Astrocyte (in vitro differentiated cells and primary cell): Measurements from ENCODE around the gene RASGRP3. TPM values are rescaled to one million over a fixed set of nuclear protein-coding genes. Genes with fewer than 3 reads are reported as not detected.

Experiments
- DNase-seq: peaks from one replicate; pipeline ENCODE4 v3.0.0-alpha.2; 2010; ENCODE audit warnings: low read depth
- FAIRE-seq: peaks from 2 replicates; lab custom pipeline; 2011; peaks lifted over from hg19 to GRCh38; lab: Jason Lieb, UNC
- H2AFZ ChIP-seq: 2 replicates; pipeline ENCODE4 v1.6.0; 2012; ENCODE audit warnings: low read depth, low read length, inconsistent platforms
- H3K27ac ChIP-seq: 2 replicates; pipeline ENCODE4 v1.5.1; 2011; ENCODE audit warnings: low read depth, low read length, inconsistent platforms
- H3K27me3 ChIP-seq: 2 replicates; pipeline ENCODE4 v1.6.0; 2011; ENCODE audit warnings: low read length, inconsistent platforms; ENCODE audit not compliant: insufficient read depth
- H3K36me3 ChIP-seq: 2 replicates; pipeline ENCODE4 v1.5.1; 2011; ENCODE audit warnings: low read length, inconsistent platforms; ENCODE audit not compliant: insufficient read depth
- H3K4me1 ChIP-seq: 2 replicates; pipeline ENCODE4 v1.5.1; 2011; ENCODE audit warnings: low read length, inconsistent platforms; ENCODE audit not compliant: insufficient read depth
- H3K4me2 ChIP-seq: 2 replicates; pipeline ENCODE4 v1.6.0; 2012; ENCODE audit warnings: low read length, inconsistent platforms
- H3K4me3 ChIP-seq: 2 replicates; pipeline ENCODE4 v1.5.1; 2011; ENCODE audit warnings: low read depth, mild to moderate bottlenecking, low read length, inconsistent platforms; ENCODE audit not compliant: insufficient read depth
- H3K79me2 ChIP-seq: 2 replicates; pipeline ENCODE4 v1.6.0; 2012; ENCODE audit warnings: mild to moderate bottlenecking, low read length, inconsistent platforms; ENCODE audit not compliant: insufficient read depth
- H3K9ac ChIP-seq: 2 replicates; pipeline ENCODE4 v1.6.0; 2012; ENCODE audit warnings: mild to moderate bottlenecking, low read length, inconsistent platforms
- H3K9me3 ChIP-seq: 2 replicates; pipeline ENCODE4 v1.5.1; 2012; ENCODE audit warnings: low read depth, mild to moderate bottlenecking, low read length, inconsistent platforms; ENCODE audit not compliant: insufficient read depth
- H4K20me1 ChIP-seq: 2 replicates; pipeline ENCODE4 v1.6.0; 2012; ENCODE audit warnings: low read length, inconsistent platforms; ENCODE audit not compliant: insufficient read depth
- H3K27ac Mint-ChIP-seq: one replicate; pipeline ENCODE4 v1.8.0; 2021; ENCODE audit warnings: mild to moderate bottlenecking, mixed read lengths; ENCODE audit not compliant: unreplicated experiment
- H3K27me3 Mint-ChIP-seq: one replicate; pipeline ENCODE4 v1.8.0; 2021; ENCODE audit warnings: low read depth, mixed read lengths; ENCODE audit not compliant: unreplicated experiment
- H3K36me3 Mint-ChIP-seq: one replicate; pipeline ENCODE4 v1.8.0; 2021; ENCODE audit warnings: low read depth, mixed read lengths; ENCODE audit not compliant: unreplicated experiment
- H3K4me1 Mint-ChIP-seq: one replicate; pipeline ENCODE4 v1.8.0; 2021; ENCODE audit warnings: low read depth, mixed read lengths; ENCODE audit not compliant: unreplicated experiment
- H3K4me3 Mint-ChIP-seq: one replicate; pipeline ENCODE4 v1.8.0; 2021; ENCODE audit warnings: mild to moderate bottlenecking, moderate library complexity, mixed read lengths; ENCODE audit not compliant: unreplicated experiment
- H3K9me3 Mint-ChIP-seq: one replicate; pipeline ENCODE4 v1.8.0; 2021; ENCODE audit warnings: mild to moderate bottlenecking, mixed read lengths; ENCODE audit not compliant: unreplicated experiment
- CTCF ChIP-seq: IDR thresholded peaks from 2 replicates; pipeline ENCODE4 v1.5.1; 2011; ENCODE audit warnings: low read depth, mild to moderate bottlenecking, inconsistent platforms, low read length, moderate library complexity; ENCODE audit not compliant: insufficient read depth
- EZH2 ChIP-seq: IDR thresholded peaks from 2 replicates; pipeline ENCODE4 v1.6.1; 2012; ENCODE audit warnings: mild to moderate bottlenecking, low read length, inconsistent platforms; ENCODE audit not compliant: insufficient read depth
- total RNA-seq: library from RNA; stranded (reverse); gene quantifications from 2 replicates; pipeline ENCODE4 v1.2.1, GENCODE V29; 2021

Gene RASGRP3
- total RNA-seq, 1 donor from 2014 or later = 2.8 TPM

- no peaks in the 10 kb centered on the region for H3K36me3 Mint-ChIP-seq
- Histone ChIP-seq H3K4me1 (no peaks in the 10 kb centered on the region), H3K27ac (no peak overlapping the region), H3K36me3 (no peaks in the 10 kb centered on the region), H3K4me2 (no peak overlapping the region), H3K79me2 (no peaks in the 10 kb centered on the region), H3K4me3 (no peak overlapping the region), H3K9me3 (no peaks in the 10 kb centered on the region), H3K9ac (no peak overlapping the region), H2AFZ (no peak overlapping the region), H3K27me3 (peaks cover 5% of the 10 kb centered on the region), H4K20me1 (no peaks in the 10 kb centered on the region)
- DNase-seq (peak; percentile 44), FAIRE-seq (no peak)
- no peak overlapping the region for H3K27ac Mint-ChIP-seq
- H3K9me3 Mint-ChIP-seq = no peaks in the 10 kb centered on the region
- H3K27me3 Mint-ChIP-seq = no peaks in the 10 kb centered on the region
- no peak for TF ChIP-seq CTCF
- TF ChIP-seq EZH2 = no peak
- peaks cover 12% of the 10 kb centered on the region for H3K4me1 Mint-ChIP-seq
- no peak overlapping the region for H3K4me3 Mint-ChIP-seq
Observed at GRCh38 chr2:33498291-33498956, 22.0 kb downstream of the RASGRP3 start.

- Histone ChIP-seq H2AFZ (no peak overlapping the region), H3K27me3 (peaks cover 5% of the 10 kb centered on the region), H3K36me3 (no peaks in the 10 kb centered on the region), H3K9ac (no peak overlapping the region), H3K27ac (no peak overlapping the region), H3K4me1 (no peaks in the 10 kb centered on the region), H3K79me2 (no peaks in the 10 kb centered on the region), H3K9me3 (no peaks in the 10 kb centered on the region), H4K20me1 (no peaks in the 10 kb centered on the region), H3K4me2 (no peak overlapping the region), H3K4me3 (no peak overlapping the region)
- Mint-ChIP-seq H3K9me3 (no peaks in the 10 kb centered on the region), H3K4me3 (no peak overlapping the region), H3K27me3 (no peaks in the 10 kb centered on the region), H3K27ac (no peak overlapping the region), H3K4me1 (peaks cover 9% of the 10 kb centered on the region), H3K36me3 (no peaks in the 10 kb centered on the region)
- DNase-seq = no peak
- TF ChIP-seq CTCF = no peak
- TF ChIP-seq EZH2 = no peak
- FAIRE-seq = no peak
Observed at GRCh38 chr2:33500177-33500576, 23.7 kb downstream of the RASGRP3 start.

GRCh38 chr2:33502025-33502424 lies 25.6 kb downstream of the RASGRP3 start:
- H3K9me3 Mint-ChIP-seq = no peaks in the 10 kb centered on the region
- H3K79me2 ChIP-seq = no peaks in the 10 kb centered on the region
- no peaks in the 10 kb centered on the region for H3K9me3 ChIP-seq
- no peak overlapping the region for H3K4me3 ChIP-seq
- no peaks in the 10 kb centered on the region for H3K36me3 Mint-ChIP-seq
- H3K27me3 Mint-ChIP-seq = no peaks in the 10 kb centered on the region
- H3K27ac Mint-ChIP-seq = no peak overlapping the region
- no peak overlapping the region for H2AFZ ChIP-seq
- DNase-seq = no peak
- H3K4me3 Mint-ChIP-seq = no peak overlapping the region
- peak; percentile 29 for FAIRE-seq
- H3K27ac ChIP-seq = no peak overlapping the region
- H3K4me2 ChIP-seq = no peak overlapping the region
- no peak for TF ChIP-seq CTCF
- H3K27me3 ChIP-seq = peaks cover 5% of the 10 kb centered on the region
- H3K9ac ChIP-seq = no peak overlapping the region
- H3K4me1 Mint-ChIP-seq = peaks cover 4% of the 10 kb centered on the region
- H4K20me1 ChIP-seq = no peaks in the 10 kb centered on the region
- H3K4me1 ChIP-seq = no peaks in the 10 kb centered on the region
- H3K36me3 ChIP-seq = no peaks in the 10 kb centered on the region
